GM18507 (cell line): ENCODE measurements around the gene IQCB1.
"Not testable (repeated sequence)": the region's sequence is repeated elsewhere in the genome, so short reads cannot be mapped to it uniquely, and the experiment has no call there.

Source experiments
- DNase-seq: peaks from one replicate; pipeline ENCODE4 v3.0.0; 2011; ENCODE audit warnings: low read depth; ENCODE audit not compliant: insufficient read length; ENCODE audit errors: extremely low spot score
- FAIRE-seq: peaks from 2 replicates; lab custom pipeline; 2011; peaks lifted over from hg19 to GRCh38; lab: Jason Lieb, UNC

The IQCB1 gene

DNA sequence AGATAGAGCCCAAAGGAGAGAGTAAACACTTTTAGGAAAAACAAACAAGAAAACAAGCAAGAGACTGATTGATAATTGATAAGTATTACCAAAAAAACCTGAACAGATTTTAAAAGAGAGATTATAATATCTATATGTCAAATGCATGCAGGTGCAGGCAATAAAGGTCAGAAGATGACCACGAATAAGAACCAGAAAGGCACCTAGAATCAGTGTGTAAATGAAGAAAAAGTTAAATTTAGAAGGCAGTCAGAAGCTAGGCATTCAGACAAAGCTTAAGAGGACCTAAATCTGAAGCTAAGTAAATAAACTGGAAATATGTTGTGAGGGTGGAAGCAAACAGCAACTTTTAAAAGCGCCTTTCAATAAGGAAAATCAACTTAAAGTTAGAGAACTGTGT, 16.3 kb downstream of the IQCB1 start:
- DNase-seq, result no peak
- no peak for FAIRE-seq

DNA sequence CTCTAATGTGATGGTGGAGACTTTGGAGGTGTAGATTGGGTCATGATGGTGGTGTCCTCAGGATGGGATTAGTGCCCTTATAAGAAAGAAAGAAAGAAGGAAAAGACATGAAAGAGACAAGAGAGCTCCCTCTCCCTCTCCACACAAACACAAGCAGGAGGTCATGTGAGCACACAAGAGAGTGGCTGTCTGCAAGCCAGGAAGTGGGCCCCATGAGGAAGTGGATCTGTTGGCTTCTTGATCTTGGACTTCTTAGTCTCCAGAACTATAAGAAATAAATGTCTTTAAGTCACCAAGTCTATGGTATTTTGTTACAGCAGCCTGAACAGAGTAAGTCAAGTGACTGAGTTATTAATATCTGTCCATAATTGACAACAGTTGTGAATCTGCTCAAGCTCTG, 17.1 kb downstream of the IQCB1 start:
- no peak for FAIRE-seq
- DNase-seq, result no peak

DNA sequence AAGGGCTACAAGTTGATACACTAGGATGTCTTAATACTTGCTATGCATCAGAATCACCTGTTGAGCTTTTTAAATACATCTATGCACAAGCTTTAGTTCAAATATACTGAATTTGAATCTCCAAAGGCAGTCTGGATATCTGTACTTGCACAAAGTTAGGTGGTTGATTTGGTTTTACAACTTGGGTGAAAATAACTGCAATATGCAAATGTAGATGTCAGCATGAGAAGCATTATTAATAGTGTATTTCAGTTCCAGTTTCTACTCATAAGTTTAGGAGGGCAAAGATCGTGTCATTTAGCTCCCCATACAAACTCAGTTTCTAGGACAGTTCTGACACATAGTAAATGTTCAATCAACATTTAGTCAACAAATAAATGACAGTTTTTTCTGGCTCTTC, 25.6 kb downstream of the IQCB1 start:
- DNase-seq (peak; percentile 47), FAIRE-seq (peak; percentile 96)

DNA sequence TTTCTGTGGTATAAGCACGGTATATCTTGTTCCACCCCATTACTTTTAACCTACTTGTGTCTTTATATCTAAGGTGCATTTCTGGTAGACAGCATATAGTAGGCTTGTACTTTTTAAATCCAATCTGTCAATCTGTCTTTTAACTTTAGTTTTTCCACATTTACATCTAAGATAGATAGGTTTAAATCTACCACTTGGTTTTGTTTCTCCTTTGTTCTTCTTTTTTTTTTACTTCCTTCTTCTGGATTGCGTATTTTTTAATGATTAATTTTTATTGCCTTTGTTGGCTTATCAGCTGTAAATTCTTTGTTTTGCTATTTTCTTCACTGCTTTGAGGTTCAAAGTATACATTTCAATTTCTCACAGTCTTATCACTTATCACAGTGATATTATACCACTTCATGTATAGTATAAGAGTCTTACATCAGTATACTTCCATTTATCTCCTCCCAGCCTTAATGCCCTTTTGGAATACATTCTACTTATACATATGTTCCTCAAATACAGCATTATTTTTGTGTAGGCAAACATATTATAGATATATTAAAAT, 31.0 kb downstream of the IQCB1 start:
- FAIRE-seq (peak; percentile 5), DNase-seq (no peak)

DNA sequence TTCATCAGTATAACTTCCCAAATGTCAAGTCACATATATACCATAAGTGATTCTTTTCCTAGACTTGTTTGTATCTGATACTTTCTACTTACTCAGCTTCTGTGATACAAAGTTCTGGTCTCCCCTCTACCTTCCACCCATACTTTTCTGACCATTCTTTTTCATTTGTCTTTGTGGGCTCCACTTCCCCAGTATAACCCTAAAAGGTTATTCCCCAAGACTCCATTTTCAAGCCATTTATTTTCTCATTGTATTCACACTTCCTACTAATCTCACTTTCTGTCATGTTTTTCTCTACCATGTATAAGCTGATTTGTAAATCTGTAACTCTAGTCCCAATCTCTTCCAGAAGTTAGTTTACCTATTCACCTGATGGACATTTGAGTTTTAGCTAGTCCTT, 34.0 kb downstream of the IQCB1 start:
- DNase-seq (no peak), FAIRE-seq (peak; percentile 50)

DNA sequence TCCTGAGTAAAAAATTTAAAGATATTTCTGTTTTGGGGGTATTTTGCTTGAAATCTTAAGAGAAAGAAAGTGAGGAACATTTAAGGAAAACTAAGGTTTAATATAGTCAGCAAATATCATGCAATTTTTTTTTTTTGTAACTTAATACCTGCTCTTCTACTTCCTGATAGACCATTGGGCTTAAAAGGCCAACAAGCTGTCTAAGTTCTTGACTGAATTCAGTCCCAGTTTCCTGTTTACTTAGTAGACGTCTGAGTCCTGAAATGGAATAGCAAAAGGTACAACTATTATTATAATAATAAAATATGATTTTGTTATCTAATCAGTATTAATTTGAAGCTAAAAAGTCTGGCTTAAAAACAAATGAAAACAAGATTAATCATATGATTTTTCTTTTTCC, 37.9 kb downstream of the IQCB1 start:
- DNase-seq (no peak), FAIRE-seq (no peak)

DNA sequence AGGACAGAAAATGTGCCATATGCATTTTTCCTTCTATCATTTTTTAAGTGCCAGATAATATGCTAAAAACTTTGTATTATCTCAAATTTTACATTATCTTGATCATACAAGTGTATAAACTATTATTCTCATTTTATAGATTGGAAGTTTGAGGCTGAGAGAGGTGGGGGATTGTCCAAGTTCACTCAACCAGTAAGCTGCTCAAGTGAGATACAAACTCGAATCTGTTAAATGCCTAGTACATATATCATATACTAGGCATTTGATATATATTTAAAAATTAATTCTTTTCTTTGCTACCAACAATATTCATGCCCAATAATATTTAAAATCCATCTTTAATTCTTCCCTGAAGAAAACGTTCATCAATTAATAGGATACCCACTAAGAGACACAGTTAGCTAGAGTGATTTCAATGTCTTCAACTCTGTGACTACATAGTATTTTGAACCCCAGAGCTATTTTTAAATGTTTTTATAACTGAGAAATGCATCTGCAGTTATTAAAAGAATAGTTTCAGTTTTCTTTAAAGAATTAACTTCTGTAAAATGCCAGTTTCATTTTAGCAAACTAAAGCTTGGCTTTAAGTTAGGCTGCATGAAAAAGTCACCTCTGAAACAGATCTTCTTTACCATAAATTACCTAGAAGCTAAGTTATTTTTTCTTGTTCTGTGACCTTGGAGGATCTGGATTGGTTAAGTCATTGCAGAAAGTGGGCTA, 40.4 kb downstream of the IQCB1 start:
- DNase-seq, result no peak
- FAIRE-seq, result peak; percentile 74

DNA sequence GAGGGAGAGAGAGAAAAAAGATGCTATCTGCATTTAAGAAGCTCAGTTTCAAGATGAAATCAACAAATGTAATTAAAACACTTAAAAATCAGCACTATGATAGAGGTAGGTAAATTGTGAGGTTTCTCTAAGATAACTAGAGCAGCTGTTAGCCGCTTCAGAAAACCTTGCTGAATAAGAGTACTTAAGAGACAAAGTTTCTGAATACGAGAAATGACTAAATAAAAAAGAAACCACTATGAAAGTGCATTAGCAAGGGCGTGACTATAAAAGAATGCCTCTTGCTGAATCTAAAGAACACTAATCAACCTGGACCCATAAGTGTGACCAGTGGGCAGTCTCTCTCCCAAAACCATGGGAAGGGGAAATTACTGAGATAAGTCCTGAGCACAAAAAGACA, 41.8 kb downstream of the IQCB1 start:
- DNase-seq (no peak), FAIRE-seq (peak; percentile 62)

DNA sequence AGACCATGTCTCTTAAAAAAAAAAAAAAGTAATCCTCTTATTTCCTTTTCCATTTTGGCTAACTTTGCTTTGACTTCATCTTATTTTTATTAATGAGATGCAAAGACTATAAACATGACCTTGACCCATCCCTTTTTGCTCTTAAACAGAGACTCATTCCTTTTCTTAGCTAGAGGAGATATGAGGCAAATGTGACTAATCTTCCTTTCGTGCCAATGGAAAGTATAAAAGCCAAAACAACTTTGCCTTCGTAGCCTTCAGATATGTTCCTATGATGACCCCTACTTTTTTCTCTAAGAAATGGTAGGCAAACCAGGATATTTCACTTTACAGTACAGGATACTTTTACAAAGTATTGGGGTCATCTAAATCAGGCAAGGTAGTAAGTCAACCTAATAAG, 48.4 kb downstream of the IQCB1 start:
- no peak for FAIRE-seq
- no peak for DNase-seq

DNA sequence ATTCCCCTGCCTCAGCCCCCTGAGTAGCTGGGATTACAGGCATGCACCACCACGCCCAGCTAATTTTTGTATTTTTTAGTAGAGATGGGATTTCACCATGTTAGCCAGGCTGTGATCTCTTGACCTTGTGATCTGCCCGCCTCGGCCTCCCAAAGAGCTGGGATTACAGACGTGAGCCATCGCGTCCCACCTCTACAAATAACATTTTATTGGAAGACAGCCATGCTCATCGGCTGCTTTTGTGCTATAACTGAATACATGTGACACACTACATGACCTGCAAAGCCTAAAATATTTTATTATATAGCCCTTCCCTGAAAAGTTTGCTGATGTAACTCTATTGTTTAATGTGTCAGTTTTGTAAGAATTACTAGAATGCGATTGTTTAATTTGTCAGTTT, 52.1 kb downstream of the IQCB1 start:
- FAIRE-seq, DNase-seq: not testable (repeated sequence)

DNA sequence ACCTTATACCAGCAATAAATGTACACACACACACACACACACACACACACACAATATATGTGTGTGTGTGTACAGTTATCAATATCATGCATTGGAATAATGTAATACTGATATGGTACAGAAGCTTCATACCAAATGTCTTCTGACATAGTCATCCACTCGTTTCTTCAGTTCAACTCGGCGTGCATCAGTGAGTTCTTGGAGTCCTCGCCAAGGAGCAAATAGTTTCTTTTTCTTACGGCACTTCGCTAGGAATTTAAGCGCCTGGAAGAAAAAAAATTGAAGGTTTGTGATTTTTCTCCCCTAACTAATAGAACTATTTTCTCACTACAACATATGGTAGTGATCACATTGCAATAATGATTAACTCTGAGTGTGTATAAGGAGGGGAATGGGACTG, 53.2 kb downstream of the IQCB1 start:
- FAIRE-seq (no peak), DNase-seq (no peak)

DNA sequence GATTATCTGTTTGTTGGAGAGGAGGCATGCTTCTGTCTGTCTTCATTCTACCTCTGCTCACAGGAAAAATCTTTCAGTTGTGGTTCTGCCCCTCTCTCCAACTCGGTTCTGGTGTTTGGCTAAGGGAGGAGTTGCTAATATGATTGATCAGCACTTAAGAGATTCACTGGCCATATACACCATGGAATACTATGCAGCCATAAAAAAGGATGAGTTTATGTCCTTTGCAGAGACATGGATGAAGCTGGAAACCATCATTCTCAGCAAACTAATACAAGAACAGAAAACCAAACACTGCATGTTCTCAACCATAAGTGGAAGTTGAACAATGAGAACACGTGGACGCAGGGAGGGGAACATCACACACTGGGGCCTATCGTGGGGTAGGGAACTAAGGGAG, 59.8 kb downstream of the IQCB1 start:
- FAIRE-seq, DNase-seq: not testable (repeated sequence)

DNA sequence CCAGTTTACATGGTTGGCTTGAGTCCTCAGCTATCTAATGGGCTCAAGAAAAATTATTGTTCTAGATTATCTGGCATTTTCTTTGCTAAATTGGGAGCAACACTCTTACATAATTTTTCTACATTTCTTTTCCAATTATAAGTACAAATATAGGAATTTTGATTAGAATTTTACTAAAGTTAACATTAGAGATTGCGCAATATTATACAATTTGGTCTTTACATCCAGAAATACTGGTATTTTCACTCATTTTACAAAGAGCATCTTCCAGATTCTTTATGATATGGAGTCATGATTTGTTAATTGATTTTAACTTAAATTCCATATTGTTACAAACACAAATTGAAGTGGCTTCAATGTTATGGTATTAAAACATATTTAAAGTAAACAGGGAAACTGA, 65.6 kb downstream of the IQCB1 start:
- FAIRE-seq, result no peak
- DNase-seq, result no peak

DNA sequence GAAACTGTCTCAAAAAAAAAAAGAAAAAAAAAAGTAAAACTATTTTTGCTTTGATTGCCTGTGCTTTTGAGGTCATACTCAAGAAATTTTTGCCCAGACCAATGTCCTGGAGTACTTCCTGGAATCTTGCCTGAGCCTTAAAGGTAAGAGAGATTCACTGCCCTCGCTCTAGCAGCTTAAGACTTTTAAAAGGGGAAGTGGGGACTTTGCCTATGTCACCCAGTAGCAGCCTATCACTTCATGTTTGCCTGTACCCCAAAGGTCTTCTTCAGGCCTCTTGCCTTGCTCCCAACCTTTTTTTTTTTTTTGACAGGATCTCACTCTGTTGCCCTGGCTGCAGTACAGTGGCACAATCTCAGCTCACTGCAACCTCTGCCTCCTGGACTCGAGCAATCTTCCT, 66.4 kb downstream of the IQCB1 start:
- FAIRE-seq (no peak), DNase-seq (no peak)

DNA sequence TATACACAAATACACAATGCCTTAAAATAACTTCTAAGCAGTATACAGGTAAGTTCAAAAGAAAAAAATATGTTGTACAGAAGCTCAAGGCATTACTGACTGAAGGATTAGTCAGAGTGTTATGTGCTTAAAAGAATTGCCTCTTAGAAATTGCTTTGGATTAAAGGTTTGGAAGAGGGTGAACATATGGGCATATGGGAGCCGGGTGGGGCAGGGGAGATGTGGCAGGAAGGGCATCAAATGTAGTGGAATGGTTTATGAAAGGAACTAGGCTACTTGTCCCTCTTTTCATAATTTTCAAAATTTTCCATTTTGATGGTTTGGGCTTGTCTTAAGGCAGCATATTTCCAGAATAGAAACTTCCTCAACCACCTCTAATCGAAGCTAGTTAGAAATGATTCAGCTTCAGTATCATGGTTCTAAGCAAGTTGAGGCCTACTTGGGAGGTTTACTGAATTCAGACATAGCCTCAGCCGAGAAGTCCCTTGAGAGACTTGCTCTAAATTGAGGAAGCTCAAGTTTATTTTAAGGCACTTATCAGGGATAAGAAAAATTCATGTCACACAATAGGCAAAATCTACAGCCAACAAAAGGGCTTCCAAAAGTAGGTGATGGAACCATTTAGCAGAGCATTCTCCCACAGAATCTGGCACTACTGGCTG, 75.2 kb downstream of the IQCB1 start:
- FAIRE-seq, result no peak
- no peak for DNase-seq

DNA sequence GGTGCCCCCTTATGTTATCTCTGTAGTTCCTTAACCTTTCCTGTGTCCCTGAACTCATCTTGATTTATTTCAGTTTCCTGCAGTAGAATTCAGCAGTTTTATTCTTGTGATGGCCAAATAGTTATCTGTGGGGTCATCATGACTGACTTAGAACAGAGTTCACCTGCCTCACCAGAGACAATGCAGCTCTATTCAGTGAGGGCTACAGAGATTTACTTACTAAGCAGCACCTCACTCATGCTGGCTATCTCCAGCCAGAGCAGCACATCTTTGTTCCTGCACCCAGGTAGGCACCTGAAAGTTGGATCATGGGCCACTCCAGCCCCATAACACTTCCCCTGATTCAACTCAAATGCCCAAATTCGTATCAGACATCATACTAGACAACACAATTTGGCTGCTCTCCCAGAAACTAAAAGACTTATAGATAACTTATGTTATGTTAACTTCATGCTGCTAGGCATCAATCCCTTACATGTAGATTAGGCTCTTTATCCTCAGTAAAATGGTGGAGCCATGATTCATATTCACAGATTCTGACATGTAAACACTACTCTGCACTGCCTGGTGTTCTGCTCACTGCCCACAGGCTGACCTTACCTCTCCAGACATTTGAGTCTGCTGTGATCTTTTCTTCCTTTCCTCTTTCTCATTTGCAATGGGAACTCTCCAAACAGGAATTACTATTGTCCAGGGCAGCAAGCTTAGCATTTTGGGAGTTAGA, 76.0 kb downstream of the IQCB1 start:
- no peak for DNase-seq
- FAIRE-seq, result no peak

DNA sequence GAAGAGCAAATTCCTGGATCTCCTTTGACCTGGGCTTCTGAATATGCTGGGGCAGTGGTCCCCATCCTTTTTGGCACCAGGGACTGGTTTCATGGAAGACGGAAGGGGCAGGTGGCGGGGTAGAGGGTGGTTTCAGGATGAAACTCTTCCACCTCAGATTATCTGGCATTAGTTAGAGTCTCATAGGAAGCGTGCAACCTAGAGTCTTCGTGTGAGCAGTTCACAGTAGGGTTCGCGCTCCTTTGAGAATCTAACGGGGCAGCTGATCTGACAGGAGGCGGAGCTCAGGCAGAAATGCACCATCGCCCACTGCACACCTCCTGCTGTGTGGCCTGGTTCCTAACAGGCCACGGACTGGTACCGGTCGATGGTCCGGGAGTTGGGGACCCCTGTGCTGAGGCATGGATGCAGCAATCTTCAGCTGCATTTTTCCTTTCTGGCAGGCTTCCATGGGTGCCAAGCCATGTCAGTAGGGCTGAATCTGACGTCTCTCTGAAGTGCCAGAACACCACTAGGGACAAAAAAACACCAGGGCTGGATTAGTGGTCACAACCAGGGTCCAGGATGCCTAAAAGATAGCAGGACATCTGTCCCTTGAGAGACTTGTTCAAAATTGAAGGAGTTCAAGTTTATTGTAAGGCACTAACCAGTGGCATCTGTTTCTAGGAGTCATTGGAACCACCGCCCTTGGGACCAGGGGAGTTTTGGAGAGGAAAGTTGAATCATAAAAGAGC, 76.9 kb downstream of the IQCB1 start:
- no peak for FAIRE-seq
- DNase-seq, result no peak

DNA sequence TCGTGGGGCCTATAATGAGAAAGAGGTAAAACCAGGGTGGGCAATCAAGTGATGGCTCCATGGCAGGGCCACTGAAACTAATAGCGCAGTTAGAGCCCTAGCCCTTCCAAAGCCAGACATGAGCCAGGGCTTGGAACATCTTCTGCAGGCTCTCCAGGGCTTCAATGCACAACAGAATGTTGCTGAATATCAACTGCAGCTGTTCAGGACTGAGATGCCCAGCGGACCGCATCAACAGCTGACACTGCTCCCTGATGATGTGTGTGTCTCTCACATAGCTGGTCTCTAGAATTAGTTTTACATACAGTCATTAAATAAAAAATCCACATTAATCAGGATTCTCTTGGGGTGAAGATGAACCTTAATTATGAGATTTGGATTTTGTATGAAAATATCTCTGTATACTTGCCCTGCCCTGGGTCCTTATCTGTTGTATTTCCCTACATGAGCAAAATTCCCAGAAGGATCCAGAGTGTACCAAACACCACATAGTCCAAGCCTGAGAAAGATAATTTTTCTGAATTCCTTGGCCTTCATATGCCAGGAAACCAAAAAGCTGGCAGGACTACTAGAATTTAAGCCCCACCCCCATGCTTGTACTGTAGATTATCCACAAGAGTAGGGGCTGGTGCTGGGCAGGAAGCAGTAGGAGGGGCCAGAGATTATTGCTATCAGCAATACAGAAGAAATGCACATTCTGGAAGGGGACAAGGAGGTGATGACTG, 77.6 kb downstream of the IQCB1 start:
- DNase-seq (no peak), FAIRE-seq (no peak)

DNA sequence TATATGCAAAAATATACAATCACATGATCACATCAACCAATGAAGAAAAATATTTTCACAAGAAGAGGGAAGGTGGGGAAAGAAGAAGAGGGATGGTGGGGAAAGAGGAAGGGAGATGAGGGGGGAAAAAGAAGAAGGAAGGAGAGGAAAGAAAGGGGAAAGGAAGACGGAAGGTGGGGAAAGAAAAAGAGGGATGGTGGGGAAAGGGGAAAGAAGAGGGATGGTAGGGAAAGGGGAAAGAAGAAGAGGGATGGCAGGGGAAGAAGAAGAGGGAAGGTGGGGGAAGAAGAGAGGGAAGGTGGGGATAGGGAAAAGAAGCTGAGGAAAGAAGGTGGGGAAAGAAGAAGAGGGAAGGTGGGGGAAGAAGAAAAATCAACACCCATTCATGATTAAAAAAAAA, 82.1 kb downstream of the IQCB1 start:
- no peak for FAIRE-seq
- DNase-seq, result no peak
